Measurements from ENCODE around the gene GPX8.

GPX8 gene, protein sequence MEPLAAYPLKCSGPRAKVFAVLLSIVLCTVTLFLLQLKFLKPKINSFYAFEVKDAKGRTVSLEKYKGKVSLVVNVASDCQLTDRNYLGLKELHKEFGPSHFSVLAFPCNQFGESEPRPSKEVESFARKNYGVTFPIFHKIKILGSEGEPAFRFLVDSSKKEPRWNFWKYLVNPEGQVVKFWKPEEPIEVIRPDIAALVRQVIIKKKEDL
- total RNA-seq = 0 to 1.2 reads per million in 2 donors

DNA sequence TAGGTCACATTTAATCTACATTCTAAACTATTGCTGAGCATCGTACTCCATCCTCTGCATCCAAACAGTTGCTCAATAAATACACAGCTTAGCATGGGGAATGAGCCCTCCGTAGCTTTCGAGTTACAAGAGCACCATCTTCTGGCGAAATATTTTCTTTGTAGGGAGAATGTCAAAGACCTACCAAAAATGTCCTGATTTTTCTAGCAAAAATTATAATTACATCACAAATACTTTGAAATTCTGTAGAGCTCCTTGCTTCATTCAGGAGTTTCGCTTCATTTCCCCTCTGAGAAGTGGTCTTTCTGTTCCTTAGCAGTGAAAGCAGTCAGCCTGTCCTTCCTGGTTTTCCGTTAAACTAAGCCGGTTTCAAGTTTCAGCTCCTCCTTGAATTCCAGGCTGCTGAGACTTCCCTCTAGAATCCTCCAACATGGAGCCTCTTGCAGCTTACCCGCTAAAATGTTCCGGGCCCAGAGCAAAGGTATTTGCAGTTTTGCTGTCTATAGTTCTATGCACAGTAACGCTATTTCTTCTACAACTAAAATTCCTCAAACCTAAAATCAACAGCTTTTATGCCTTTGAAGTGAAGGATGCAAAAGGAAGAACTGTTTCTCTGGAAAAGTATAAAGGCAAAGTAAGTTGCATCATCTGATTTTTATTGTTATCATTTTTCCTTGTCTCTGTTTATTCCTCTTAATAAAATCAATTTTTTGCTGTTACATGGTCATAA, at the start of gene GPX8:
Gene GPX8 (plus strand): TSS at position 409 of the 730 bp plus-strand sequence. CDS start 22 bp downstream, at position 431.
- DNase-seq = peak in 2 of 5 experiments; percentile 14 to 68

DNA sequence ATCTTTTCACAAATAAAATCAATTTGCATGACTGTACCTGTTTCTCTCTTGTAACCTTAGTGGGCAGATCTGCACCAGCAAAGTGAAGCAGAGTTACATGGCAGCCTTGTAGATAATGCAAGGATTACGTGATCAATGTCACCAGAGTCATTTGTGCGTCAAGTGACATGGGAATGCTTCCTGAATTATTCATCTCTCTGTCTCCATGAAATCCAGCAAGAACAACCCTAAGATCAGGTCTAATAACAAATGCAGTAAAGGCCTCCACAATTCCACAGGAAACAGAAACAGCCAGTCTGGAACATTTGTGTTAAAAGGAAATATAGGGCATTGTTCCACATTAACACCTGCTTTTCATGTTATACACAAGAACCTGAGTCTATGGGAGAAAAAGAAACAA, 49.8 kb upstream of the GPX8 start:
- no peak for DNase-seq

DNA sequence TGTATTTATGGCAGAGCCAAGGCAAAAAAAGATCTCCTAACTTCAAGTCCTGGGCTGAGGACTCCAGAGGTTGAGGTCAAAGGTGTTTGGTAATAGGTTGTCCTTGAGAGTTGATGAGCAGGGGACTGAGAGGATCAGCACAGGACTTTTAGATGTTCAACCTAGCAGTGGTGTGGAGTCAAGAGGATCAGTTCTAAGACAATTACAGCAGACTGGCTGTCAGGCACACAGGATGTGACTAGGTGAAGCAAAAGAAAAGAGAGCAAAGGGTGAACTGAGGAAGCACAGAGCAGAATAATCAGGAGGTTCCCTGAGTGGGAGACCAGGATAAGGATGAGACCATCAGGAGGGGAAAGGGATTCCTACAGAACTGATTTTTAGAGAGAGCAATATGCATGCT, 46.6 kb upstream of the GPX8 start:
- DNase-seq = no peak

DNA sequence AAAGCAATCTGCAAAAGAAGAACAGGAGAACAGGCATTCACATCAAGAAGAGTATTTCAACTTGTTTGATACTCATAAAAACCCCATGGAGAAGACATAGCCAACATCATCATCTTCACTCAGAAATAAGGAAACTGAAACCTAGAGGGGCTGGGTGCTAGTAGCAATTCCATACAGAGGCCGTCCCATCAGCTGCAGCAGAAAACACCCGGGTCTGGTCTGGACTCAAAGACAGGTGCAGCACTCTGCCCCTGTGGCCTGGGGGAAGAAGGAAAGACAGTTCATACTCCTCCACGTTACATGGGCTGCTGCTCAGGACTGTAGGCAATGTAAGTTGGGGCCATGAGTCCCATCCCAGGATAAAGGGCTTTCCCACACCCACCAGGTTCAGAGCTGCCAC, 45.9 kb upstream of the GPX8 start:
- DNase-seq = no peak

DNA sequence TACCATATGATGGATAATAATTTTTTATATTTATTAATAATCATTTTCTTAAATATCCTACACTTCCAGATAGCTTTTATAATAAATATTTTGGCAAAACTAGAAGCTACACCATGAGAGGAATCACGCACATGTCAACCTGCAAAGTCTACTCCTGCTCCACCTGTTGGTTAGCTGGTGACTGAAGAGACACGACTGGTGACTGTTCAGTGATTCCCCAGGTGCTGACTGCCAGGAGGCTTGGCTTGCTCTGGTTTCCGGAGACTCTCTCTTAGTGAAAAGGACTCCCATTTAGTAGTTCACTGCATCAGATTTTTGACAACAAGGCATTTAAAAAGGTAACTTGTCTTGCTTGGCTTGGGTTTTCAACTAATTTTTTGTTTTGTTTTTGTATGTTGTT, 36.6 kb upstream of the GPX8 start:
- no peak for DNase-seq

DNA sequence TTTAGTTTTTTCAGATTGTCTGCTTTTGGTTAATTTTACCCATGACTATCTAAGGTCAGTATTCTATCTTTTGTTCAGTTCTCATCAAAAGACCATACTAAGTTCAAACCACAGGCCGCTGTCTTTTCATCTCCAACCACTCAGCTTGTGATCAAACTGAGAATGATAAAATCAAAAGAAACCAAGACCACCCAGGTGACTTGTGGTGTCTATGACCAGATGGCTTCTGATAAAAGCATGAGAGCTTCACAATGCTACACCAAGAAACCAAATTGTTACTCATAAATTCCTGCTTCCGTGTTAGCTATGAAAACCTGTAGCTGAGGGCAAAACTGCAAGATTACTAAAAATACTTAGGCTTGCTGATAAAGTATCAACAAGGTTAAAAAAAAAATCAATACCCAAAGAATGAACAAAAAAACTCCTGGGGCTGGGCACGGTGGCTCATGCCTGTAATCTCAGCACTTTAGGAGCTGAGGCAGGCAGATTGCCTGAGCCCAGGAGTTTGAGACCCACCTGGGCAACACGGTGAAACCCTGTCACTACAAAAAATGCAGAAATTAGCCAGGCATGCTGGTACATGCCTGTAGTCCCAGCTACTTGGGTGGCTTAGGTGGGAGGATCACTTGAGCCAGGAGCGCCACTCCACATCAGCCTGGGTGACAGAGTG, 25.8 kb upstream of the GPX8 start:
- peak in 2 of 5 experiments; percentile 4 to 95 for DNase-seq

DNA sequence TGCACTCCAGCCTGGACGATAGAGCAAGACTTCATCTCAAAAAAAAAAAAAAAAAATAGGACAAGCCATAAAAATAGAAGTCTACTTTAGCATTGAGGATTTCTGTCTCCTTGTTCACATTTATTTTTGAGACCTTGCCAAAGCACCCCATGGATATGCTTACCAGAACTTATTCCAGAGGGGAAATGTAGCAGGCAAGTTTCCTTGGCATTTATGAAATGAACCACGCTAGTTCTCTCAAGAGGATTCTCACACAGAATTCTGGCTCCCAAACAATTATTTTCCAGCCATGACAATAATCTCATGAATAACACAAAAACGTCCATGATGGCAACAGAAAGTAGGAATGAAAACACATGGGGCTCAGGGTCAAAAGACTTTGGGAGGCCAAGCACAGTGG, 23.4 kb upstream of the GPX8 start:
- no peak for DNase-seq

DNA sequence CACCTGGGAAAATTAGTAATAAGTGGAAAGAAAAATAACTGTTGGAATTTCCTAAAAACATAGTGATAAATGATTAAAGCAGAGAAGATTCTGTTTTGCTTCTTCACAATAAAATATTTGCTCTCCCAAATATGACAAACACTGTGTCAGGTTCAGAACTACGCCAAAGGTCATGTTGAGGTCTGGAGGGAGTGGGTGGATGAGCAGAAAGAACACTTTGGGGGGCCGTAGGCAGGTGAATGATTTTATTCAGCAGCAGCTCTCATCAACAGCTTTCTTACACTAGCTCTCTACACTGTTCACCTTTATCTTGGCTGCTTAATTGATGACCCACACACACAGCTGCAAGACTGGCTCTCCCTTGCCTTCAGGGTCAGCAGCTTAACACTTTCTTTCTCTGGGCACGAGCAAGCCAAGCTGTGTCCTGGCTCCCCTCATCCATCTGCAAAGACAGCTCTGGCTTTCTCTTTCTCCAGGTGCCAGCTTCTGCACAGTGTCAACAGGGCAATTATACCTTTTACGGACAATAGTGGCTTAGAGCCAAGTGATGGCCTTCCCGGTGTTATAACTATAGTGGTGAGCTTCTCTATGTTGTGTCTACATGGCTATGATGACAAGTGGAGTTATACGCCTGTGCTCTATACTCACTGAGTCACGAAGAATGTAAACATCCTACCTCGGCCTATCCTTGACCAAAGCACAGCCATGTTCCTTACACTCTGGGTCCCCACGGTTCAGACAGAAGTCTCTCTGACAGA, 18.9 kb upstream of the GPX8 start:
- no peak for DNase-seq

DNA sequence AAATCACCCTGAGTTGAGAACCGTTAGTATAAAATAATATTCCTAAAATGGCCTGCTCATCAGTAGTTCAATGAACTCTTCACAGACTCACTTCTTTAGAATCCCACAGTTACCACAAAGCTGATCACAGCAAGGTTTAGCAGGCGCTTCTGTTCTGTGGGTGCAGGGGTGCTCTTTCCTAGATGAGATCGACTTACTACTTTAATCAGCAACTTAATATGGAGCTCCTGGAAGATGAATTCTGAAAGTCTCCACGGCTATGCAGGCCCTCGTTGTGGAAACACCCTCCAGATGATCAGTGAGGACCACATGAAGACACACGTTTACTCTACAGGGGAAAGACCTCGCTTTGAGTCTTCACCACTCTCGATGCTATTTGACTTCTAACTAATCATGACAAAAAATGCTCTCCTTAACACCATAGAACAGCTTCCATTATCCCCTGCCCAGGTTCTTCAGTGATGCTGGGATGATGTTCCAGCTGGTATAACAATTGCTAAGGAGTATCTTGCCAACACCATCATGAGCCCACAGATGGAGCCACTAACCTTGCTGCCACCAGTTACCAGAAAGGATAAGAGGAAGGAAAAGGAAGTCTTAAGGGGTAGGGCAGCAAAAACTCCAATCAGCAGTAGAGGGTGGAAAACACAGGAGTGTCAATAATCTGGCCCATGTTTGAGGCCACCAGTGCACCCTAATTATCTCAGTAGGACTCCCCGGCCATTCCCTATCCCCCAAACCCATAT, 17.9 kb upstream of the GPX8 start:
- DNase-seq = peak in 1 of 5 experiments; percentile 94

DNA sequence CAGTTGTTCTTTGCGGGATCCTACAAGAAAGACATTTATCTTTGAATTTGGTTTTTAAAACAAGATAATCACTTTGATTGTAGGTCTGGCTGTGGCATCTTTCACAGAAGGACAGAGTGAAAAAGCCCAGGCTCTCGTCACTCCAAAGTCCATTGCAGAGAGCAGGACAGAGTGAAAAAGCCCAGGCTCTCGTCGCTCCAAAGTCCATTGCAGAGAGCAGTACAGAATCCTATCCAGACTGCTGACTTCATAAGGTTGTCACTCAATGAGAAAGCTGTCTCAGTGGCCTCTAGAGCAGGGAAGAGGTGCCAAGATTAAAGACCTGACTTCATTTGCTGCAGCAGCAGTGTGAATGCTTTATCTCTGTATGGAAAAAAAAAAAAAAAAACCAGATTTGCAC, 16.3 kb upstream of the GPX8 start:
- no peak for DNase-seq

DNA sequence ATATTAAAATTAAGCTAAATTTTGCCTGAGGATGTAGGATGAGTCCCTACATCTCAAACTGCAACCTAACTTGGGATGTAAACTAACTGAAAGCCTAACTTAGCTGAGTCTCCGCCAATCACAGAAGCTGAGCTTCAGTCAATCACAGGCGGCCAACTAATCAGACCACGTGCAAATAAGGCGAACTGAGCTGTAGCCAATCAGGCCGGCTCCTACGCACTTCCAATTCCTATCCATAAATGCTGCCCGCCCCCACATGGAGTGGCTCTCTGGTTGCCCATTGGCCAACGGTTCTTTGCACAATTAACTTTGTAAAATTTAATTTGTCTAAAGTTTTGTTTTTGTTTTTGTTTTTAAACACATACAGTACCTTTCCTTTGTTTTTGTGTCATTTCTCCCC, 13.9 kb upstream of the GPX8 start:
- DNase-seq = no peak

DNA sequence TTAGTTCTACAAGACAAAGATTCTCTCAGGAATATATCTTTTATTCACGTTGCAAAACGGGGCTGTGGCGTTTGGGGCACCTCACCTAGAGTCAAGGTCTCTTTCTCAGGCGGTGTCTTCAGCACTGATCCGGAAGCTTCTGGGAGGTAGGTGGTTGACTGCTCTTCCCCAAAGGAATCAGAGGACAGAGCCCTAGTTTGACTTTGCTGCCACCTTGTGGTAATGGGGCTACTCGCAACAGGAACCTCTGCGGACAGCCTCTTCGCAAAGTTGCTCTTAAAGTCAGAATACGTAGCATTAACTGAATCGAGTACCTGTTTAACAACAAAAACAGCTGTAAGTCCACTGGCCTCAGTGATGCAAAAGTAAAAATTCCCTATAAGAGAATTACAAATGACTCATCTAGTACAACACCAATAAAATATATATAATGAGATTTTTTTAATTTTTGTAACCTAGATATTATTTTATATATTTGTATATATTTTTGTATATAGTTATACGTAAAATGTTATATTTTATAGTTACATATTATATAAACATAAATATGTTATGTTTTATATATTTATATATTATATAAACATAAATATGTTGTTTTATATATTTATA, 13.3 kb upstream of the GPX8 start:
- peak; percentile 30 to 91 (median 69) for DNase-seq

DNA sequence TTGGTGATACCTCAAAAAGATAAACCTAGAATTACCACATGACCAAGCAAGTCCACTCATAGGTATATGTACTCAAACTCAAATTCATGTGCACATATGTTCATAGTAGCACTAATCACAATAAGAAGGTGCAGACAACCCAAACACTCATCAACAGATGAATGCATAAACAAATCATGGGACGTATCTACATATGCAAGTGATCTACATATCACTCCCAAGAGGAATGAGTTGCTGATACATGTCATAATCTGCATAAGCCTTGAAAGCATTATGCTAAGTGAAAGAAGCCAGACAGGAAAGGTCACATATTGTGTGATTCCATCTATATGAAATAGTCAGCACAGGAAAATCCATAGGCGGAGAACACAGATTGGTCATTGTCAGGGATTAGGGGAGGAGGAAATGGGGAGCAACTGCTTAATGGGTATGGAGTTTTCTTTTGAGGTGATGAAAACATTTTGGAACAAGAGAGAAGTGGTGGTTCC, 10.6 kb upstream of the GPX8 start:
- peak in 1 of 5 experiments; percentile 28 for DNase-seq

DNA sequence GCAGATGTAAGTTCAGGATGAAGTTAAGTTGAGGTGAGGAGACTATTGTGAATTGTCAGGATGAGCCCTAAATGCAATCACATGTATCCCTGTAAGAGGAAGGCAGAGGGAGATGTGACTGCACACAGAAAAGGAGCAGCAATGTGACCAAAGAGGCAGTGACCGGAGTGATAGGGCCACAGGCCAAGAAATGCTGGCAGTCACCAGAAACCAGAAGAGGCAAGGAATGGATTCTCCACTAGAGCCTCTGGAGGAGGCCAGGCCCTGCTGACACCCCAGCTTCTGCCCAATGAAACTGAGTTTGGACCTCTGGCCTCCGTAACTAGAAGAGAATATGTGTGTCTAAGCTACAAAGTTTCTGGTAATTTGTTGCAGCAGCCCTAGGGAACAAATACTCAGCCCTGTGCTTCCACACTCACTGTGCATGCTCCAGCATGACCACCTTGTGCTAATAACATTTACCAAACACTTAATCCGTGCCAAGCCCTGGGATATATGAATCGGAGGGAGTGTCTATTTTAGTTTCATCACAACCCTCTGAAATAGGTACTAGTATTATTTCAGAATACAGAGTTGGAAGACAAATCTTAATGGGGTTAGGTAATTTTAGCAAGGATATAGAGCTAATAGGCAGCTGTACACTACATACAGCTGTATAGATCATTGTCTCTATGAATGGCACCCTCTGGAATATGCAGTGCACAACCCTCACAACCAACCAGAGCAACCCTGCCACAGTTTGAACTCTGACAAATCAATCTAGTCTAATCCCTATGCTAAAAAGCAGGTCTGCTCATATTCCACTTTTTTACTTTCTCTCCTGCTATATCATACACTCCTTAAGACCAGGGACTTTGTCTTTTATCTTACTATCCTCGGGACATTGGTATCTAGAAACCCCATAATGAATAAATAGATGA, 7.8 kb upstream of the GPX8 start:
- DNase-seq = no peak

DNA sequence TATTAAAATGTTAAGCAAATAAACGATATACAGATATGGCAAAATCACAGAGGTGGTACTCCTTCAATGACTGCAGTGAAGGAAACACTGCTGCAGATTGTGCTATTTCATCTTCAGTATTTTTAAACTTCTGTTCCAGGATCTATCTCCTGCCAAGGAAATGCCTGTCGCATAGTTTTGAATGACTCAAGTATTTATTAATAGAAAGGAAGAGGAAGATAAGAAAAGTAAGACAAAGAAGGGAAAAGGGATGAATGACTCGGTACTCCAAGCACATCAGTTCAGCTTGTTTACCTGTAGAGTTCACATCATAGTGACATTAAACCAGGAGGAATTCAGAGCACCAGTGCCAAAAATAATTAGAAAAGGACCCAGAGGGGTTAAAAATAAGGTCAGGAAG, 5.1 kb upstream of the GPX8 start:
- no peak for DNase-seq

DNA sequence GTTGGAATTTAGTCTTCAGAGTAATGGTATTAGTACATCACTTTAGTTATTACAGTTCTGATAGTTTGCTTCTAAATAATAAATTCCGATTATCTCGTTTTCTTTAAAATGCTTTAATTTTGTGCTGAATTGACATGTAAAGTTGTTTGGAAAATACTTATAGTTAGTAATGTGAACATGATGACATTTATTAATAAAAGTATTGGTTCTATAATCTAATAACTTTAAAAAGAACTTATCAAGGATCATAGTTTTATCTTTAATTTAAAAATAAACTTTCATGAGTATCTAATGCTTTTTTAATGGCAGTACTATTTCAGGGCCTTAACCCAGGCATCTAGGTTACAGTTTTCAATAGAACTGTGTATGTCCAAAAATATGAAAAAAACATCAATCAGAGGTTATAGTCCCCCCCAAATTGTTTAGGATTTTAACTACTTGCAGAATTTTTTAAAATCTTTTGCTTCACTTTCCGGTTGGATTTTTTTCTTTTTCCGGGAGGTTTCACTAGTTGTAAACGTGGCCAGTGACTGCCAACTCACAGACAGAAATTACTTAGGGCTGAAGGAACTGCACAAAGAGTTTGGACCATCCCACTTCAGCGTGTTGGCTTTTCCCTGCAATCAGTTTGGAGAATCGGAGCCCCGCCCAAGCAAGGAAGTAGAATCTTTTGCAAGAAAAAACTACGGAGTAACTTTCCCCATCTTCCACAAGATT, 680 bp downstream of the GPX8 start:
- no peak for DNase-seq

DNA sequence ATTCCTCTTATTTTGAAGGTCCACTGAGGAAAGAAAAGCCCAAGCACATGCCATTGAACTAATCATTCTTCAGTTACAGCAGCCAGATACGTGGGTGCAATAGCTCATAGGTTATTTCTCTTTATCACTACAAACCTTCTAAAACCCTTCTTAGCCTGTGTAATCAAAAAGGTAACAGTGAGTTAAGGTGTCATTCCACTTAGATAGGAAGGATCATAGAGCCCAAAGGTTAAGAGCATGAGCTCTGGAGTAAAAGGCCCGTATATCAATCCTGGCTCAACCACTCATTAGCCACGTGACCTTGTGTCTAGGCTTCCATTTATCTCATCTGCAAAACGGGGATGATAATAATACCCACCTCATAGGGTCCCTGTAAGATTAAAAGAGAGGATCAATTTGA, 2.7 kb downstream of the GPX8 start:
- DNase-seq = no peak

DNA sequence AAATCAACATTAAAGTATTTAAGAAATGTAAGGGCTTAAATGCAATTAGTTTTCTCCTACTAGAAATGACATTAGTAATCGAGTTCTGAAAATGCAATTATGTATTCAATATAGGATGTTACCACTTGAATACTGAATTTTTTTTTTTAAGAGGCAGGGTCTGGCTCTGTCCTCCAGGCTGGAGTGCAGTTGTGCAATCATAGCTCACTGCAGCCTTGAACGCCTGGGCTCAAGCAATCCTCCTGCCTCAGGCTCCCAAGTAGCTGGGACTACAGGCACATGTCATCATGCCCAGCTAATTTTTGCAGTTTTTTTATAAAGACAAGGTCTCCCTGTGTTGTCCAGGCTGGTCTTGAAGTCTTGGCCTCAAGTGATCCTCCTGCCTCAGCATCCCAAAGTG, 11.5 kb downstream of the GPX8 start:
- DNase-seq = no peak

DNA sequence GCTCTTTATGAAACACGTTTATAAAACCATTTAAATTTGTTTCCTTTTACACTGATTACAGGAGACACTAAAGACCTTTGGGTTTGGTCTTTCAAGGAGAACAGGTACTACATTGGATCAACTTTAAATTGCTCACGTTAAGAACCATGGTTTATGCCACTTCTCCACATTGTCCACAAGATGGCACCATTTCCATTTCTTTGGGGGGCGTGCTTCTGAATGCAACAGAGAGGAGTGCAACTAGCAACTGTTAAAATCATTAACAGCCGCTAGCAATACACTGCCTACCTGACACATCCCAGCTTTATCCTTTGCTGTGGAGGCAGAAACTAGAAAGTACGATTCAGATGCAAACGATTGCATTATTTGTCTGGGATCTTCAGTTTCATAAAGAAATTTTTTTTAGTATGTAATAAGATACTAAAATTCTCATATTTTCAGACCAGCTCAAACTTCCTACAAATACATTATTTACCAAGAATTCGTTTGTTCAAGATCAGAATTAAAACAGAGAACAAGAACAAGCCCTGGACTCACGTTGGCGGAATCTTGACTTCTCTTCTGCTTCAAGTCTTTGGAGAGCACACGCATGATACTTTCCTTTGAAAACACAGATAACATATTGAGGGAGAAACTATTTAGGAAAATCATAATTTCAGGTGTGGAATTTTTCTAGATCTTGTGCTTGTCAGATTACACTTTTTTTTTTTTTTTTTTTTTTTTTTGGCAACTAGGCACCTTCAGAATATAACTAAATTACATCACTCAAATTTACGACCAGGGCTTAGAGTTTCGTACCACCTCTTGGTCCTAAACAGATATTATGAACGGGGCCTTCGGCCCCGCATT, 12.3 kb downstream of the GPX8 start:
- peak in 4 of 5 experiments; percentile 17 to 86 (median 50) for DNase-seq
